Upper lobe of left lung (tissue), 6 donors: ENCODE measurements around the gene CCNK. TPM values are rescaled to one million over a fixed set of nuclear protein-coding genes. Genes with fewer than 3 reads are reported as not detected.

ENCODE experiments used
- ATAC-seq, 2 donors: fragments of 200-7000 bp; cut with Tn5 transposase; one replicate each; pipeline ENCODE4 v1.9.1; 2022; ENCODE audit warnings: mild to moderate bottlenecking in 2 of 2, moderate library complexity in 2 of 2; ENCODE audit not compliant: low FRiP score in 2 of 2
- DNase-seq, 2 donors: peaks; one replicate each; pipeline ENCODE4 v3.0.0-alpha.2; 2019 to 2020
- H3K27ac ChIP-seq, 4 donors: fragments of 200-600 bp; sonication (generic); one replicate each; pipeline ENCODE4 v1.5.1; 2016 to 2019
- H3K27me3 ChIP-seq, 4 donors: fragments of 200-600 bp; sonication (generic); one replicate each; pipeline ENCODE4 v1.5.1; 2017 to 2019
- H3K36me3 ChIP-seq, 4 donors: fragments of 200-600 bp; sonication (generic); one replicate each; pipeline ENCODE4 v1.5.1; 2016 to 2019
- H3K4me1 ChIP-seq, 4 donors: fragments of 200-600 bp; sonication (generic); one replicate each; pipeline ENCODE4 v1.5.1; 2018 to 2019
- H3K4me3 ChIP-seq, 4 donors: fragments of 200-600 bp; sonication (generic); one replicate each; pipeline ENCODE4 v1.5.1; 2017 to 2019; ENCODE audit warnings: mild to moderate bottlenecking in 2 of 4, moderate library complexity in 1 of 4
- H3K9me3 ChIP-seq, 4 donors: fragments of 200-600 bp; sonication (generic); one replicate each; pipeline ENCODE4 v1.5.1; 2018 to 2019
- EP300 ChIP-seq, 4 donors: sonication (generic); formaldehyde crosslinking; IDR thresholded peaks; one replicate each; pipeline ENCODE4 v1.5.1; 2017; ENCODE audit warnings: antibody characterized with exemption in 4 of 4, control low read depth in 2 of 4
- POLR2A ChIP-seq, 4 donors: fragments of 450-650 bp; IDR thresholded peaks; one replicate each; pipeline ENCODE4 v1.5.1; 2016 to 2017; ENCODE audit warnings: antibody characterized with exemption in 4 of 4, mild to moderate bottlenecking in 2 of 4
- POLR2AphosphoS5 ChIP-seq, 2 donors: sonication (generic); formaldehyde crosslinking; IDR thresholded peaks; one replicate each; pipeline ENCODE4 v1.5.1; 2017; ENCODE audit warnings: antibody characterized with exemption in 2 of 2
- WGBS, 2 donors: methylation state at CpG; one replicate each; pipeline ENCODE4 v1.1.5; 2017 to 2018; 5-methylcytosine and 5-hydroxymethylcytosine counted together
- total RNA-seq, 6 donors: library from RNA; depleted of rRNA in 4 of 6; stranded (reverse); fragments of >200 nt in 4 of 6; gene quantifications; one replicate each; pipeline versions ENCODE4 v1.1.0 to v1.2.1, GENCODE V29; 2016 to 2021
- TF ChIP-seq, protein P1 (sequence below), 6 experiments: fragments of 450-650 bp in 4 of 6; fragments of 200-600 bp in 2 of 6; sonication (generic) in 2 of 6; IDR thresholded peaks; one replicate each; pipeline ENCODE4 v1.5.1; 2016 to 2019; ENCODE audit warnings: antibody characterized with exemption in 6 of 6
- donor health status: DM: no; HTN: no; CAD: no; lungs with moderate emphysema.
- donor health status: DM: no; HTN: yes; CAD: no; lungs with severe emphysema.

The CCNK gene
- total RNA-seq, 6 donors from 2014 or later: 29.8 to 51.1 (median 44.0) TPM

GRCh38 chr14:99543370-99543769, 62.2 kb downstream of the CCNK start:
- ATAC-seq: no peak
- H3K4me3 ChIP-seq: no peak overlapping the region
- no peak for DNase-seq
- 90 to 95% methylated on average over 4 of the region's 4 CpGs for WGBS, 2 donors
- H3K27ac ChIP-seq: no peak overlapping the region
- H3K9me3 ChIP-seq: no peaks in the 10 kb centered on the region
- no peaks in the 10 kb centered on the region for H3K36me3 ChIP-seq
- no peaks in the 10 kb centered on the region for H3K27me3 ChIP-seq
- no peak for TF ChIP-seq POLR2A (IDR thresholded peaks at IDR 0.05)
- TF ChIP-seq, protein P1, sequence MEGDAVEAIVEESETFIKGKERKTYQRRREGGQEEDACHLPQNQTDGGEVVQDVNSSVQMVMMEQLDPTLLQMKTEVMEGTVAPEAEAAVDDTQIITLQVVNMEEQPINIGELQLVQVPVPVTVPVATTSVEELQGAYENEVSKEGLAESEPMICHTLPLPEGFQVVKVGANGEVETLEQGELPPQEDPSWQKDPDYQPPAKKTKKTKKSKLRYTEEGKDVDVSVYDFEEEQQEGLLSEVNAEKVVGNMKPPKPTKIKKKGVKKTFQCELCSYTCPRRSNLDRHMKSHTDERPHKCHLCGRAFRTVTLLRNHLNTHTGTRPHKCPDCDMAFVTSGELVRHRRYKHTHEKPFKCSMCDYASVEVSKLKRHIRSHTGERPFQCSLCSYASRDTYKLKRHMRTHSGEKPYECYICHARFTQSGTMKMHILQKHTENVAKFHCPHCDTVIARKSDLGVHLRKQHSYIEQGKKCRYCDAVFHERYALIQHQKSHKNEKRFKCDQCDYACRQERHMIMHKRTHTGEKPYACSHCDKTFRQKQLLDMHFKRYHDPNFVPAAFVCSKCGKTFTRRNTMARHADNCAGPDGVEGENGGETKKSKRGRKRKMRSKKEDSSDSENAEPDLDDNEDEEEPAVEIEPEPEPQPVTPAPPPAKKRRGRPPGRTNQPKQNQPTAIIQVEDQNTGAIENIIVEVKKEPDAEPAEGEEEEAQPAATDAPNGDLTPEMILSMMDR (IDR thresholded peaks at IDR 0.05): no peak
- TF ChIP-seq POLR2AphosphoS5 (IDR thresholded peaks at IDR 0.05): no peak
- TF ChIP-seq EP300 (IDR thresholded peaks at IDR 0.05): no peak
- peaks cover 7 to 30% (median 21%) of the 10 kb centered on the region in 4 donors for H3K4me1 ChIP-seq

DNA sequence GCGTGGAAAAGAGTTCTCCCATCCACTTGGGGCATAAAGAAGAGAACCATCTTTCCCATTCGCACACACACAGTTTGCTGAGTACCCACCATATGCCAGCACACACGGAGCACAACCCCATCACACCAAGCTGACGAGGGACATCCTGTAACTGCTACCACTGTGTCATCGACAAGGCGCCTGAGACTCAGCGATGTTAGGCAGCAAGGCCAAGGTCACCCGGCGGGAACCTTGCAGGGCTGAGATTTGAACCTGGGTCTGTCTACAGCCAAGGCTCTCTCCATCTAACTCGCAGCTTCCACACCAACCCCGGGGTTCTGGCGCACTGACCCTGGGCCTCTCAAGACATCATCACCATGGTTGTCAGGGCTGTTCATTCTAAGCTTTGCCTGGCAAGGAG, 62.8 kb downstream of the CCNK start:
- no peak for DNase-seq
- H3K36me3 ChIP-seq: no peaks in the 10 kb centered on the region
- no peak overlapping the region for H3K4me3 ChIP-seq
- H3K27me3 ChIP-seq: no peaks in the 10 kb centered on the region
- no peak overlapping the region for H3K27ac ChIP-seq
- WGBS, 2 donors: 88 to 94% methylated on average over 11 to 12 of the region's 12 CpGs
- no peaks in the 10 kb centered on the region for H3K9me3 ChIP-seq
- TF ChIP-seq POLR2A (IDR thresholded peaks at IDR 0.05): no peak
- no peak for ATAC-seq
- peaks cover 7 to 25% (median 18%) of the 10 kb centered on the region in 4 donors for H3K4me1 ChIP-seq

DNA sequence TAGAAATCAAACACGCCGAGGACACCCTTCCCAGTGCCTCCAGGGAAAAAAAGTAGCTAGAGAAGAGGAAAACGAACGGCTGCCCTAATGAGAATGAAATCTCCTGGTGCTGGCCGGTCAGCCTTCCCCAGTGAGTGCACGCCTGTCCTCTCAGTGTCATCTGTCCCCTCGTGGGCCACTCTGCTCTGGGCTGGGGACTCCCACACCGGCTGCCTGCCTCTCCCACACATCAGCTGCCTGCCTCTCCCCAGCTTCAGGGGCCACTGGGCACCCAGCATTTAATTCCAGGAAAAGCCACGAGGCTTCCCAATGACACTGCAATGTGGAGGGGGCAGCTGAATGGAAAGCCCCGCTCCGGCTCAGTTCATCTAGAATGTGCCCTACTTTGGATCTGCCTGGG, 63.8 kb downstream of the CCNK start:
- Histone ChIP-seq H3K4me3 (no peak overlapping the region), H3K4me1 (peaks cover 7 to 23% (median 14%) of the 10 kb centered on the region in 4 donors), H3K9me3 (no peaks in the 10 kb centered on the region), H3K27me3 (no peaks in the 10 kb centered on the region), H3K36me3 (no peaks in the 10 kb centered on the region), H3K27ac (no peak overlapping the region)
- WGBS, 2 donors: 81 to 84% methylated on average over 11 of the region's 11 CpGs
- no peak for DNase-seq
- ATAC-seq: no peak
- TF ChIP-seq, protein P1 (IDR thresholded peaks at IDR 0.05): no peak
- no peak for TF ChIP-seq EP300 (IDR thresholded peaks at IDR 0.05)
- TF ChIP-seq POLR2AphosphoS5 (IDR thresholded peaks at IDR 0.05): no peak
- no peak for TF ChIP-seq POLR2A (IDR thresholded peaks at IDR 0.05)

DNA sequence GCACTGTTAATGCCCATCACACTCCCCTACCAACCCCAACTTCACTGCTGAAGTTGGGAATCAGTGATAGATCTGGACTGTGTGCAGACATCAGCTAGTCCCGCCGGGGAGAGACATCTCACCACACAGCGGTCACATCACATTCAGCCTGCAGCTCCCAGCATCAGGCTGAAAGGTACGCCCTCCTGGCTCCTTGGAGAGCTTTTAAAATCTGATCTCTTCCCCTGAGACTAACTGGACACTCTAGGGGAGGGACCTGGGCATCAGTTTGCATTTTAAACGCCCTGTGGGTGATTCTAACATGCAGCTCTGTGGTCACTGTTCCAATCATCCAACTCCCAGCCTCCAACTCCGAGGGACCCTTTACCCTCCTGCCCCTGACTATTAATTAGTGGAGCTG, 64.4 kb downstream of the CCNK start:
- Histone ChIP-seq H3K4me3 (no peak overlapping the region), H3K4me1 (peaks cover 4 to 17% (median 10%) of the 10 kb centered on the region in 4 donors)

DNA sequence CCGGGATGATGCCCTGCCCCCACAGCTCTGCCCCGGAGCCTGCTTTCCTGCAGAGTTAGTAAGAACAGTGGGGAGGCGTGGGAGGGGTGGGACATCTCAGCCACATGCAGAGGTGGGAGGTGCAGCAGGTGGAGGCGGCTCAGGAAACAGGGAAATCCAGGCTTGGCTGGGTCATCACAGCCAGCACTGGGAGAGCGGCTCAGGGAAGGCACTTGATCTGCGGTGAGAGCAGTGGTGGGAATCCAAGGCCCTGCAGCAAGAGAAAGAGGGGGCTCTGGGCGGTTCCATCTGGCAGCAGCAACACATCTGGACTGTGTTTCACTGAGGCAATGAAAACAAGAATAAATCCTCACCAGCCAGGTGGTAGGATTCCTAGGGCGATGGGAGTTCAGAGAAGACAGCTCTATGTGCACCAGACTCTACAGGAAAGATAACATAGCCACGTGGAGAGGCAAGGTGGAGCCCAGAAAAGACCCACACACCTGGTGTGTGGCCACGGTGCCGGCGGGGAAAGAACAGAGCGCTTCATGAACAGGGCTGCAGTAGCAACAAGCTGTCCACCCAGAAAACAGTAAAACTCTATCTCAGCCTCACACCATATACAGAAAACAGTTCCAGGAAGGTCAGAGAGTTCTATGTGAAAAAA, 65.1 kb downstream of the CCNK start:
- WGBS, 2 donors: 83 to 84% methylated on average over 12 to 13 of the region's 13 CpGs
- Histone ChIP-seq H3K9me3 (no peaks in the 10 kb centered on the region), H3K27ac (no peak overlapping the region), H3K27me3 (no peaks in the 10 kb centered on the region), H3K4me1 (peaks cover 2 to 9% (median 6%) of the 10 kb centered on the region in 4 donors), H3K4me3 (no peak overlapping the region), H3K36me3 (no peaks in the 10 kb centered on the region)
- TF ChIP-seq EP300 (IDR thresholded peaks at IDR 0.05) (no peak), POLR2A (IDR thresholded peaks at IDR 0.05) (no peak), POLR2AphosphoS5 (IDR thresholded peaks at IDR 0.05) (no peak)
- TF ChIP-seq, protein P1 (IDR thresholded peaks at IDR 0.05): no peak
- DNase-seq: no peak
- ATAC-seq: no peak

More for the DNA sequence above, 64.4 kb downstream of the CCNK start:
- ATAC-seq (no peak), DNase-seq (no peak)
- Histone ChIP-seq H3K27me3 (no peaks in the 10 kb centered on the region), H3K27ac (no peak overlapping the region), H3K36me3 (no peaks in the 10 kb centered on the region), H3K9me3 (no peaks in the 10 kb centered on the region)
- WGBS, 2 donors: 61 to 80% methylated on average over 3 to 6 of the region's 6 CpGs
- no peak for TF ChIP-seq POLR2AphosphoS5 (IDR thresholded peaks at IDR 0.05)
- TF ChIP-seq EP300 (IDR thresholded peaks at IDR 0.05): no peak
- TF ChIP-seq, protein P1 (IDR thresholded peaks at IDR 0.05): no peak
- TF ChIP-seq POLR2A (IDR thresholded peaks at IDR 0.05): no peak
